HCT116 (cell line): ENCODE measurements around the gene SUPT3H.

Experiments used
- ATF3 ChIP-seq: IDR thresholded peaks from 2 replicates; pipeline ENCODE4 v1.6.1; 2012
- CBX3 ChIP-seq: IDR thresholded peaks from 2 replicates; pipeline ENCODE4 v1.6.1; 2012; ENCODE audit warnings: low read depth
- ELF1 ChIP-seq: IDR thresholded peaks from 2 replicates; pipeline ENCODE4 v1.6.1; 2012; ENCODE audit warnings: low read depth, borderline replicate concordance
- EZH2 ChIP-seq: fragments of 200-600 bp; sonication (generic); IDR thresholded peaks from 2 replicates; pipeline ENCODE4 v1.6.1; 2017; ENCODE audit warnings: antibody characterized with exemption, mixed run types
- POLR2A ChIP-seq: IDR thresholded peaks from 2 replicates; pipeline ENCODE4 v1.7.0; 2011; ENCODE audit warnings: borderline replicate concordance; ENCODE audit not compliant: insufficient read depth, insufficient read length; ENCODE audit errors: extremely low read depth
- POLR2AphosphoS5 ChIP-seq: IDR thresholded peaks from 2 replicates; pipeline ENCODE4 v1.6.1; 2011; ENCODE audit warnings: mild to moderate bottlenecking, low read depth, low read length, moderate library complexity
- RAD21 ChIP-seq: IDR thresholded peaks from 2 replicates; pipeline ENCODE4 v1.6.1; 2012; ENCODE audit warnings: low read depth, mild to moderate bottlenecking
- SIN3A ChIP-seq: IDR thresholded peaks from 2 replicates; pipeline ENCODE4 v1.6.1; 2012; ENCODE audit warnings: low read depth
- SP1 ChIP-seq: IDR thresholded peaks from 2 replicates; pipeline ENCODE4 v1.6.1; 2012; ENCODE audit warnings: low read depth
- SRF ChIP-seq: IDR thresholded peaks from 2 replicates; pipeline ENCODE4 v1.6.1; 2012; ENCODE audit warnings: low read depth
- YY1 ChIP-seq: IDR thresholded peaks from 2 replicates; pipeline ENCODE4 v1.6.1; 2011; ENCODE audit warnings: low read length, low read depth, moderate library complexity, mild to moderate bottlenecking; ENCODE audit not compliant: insufficient replicate concordance; ENCODE audit errors: extremely low read depth
- TF ChIP-seq, protein P1 (sequence below), 3 experiments: fragments of 200-600 bp in 1 of 3; sonication (generic) in 1 of 3; IDR thresholded peaks in 2 of 3; conservative IDR thresholded peaks in 1 of 3; 2 replicates each; pipeline ENCODE4 v1.5.1; 2012 to 2017; ENCODE audit warnings: low read depth in 2 of 3, low read length in 2 of 3, antibody characterized with exemption in 1 of 3, borderline replicate concordance in 1 of 3, control low read depth in 1 of 3, mild to moderate bottlenecking in 1 of 3, mixed read lengths in 1 of 3, mixed run types in 1 of 3, moderate library complexity in 1 of 3; ENCODE audit not compliant: insufficient read depth in 1 of 3
- TF ChIP-seq, protein P2 (sequence below): IDR thresholded peaks from 2 replicates; pipeline ENCODE4 v1.6.1; 2012

- TF ChIP-seq, protein P1, sequence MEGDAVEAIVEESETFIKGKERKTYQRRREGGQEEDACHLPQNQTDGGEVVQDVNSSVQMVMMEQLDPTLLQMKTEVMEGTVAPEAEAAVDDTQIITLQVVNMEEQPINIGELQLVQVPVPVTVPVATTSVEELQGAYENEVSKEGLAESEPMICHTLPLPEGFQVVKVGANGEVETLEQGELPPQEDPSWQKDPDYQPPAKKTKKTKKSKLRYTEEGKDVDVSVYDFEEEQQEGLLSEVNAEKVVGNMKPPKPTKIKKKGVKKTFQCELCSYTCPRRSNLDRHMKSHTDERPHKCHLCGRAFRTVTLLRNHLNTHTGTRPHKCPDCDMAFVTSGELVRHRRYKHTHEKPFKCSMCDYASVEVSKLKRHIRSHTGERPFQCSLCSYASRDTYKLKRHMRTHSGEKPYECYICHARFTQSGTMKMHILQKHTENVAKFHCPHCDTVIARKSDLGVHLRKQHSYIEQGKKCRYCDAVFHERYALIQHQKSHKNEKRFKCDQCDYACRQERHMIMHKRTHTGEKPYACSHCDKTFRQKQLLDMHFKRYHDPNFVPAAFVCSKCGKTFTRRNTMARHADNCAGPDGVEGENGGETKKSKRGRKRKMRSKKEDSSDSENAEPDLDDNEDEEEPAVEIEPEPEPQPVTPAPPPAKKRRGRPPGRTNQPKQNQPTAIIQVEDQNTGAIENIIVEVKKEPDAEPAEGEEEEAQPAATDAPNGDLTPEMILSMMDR (IDR thresholded peaks at IDR 0.05 in 2 of 3, conservative IDR thresholded peaks at IDR 0.05 in 1 of 3; ENCODE audit: borderline replicate concordance in 1 of 3, insufficient read depth in 1 of 3, low read depth in 2 of 3, low read length in 2 of 3): no peak
- TF ChIP-seq POLR2A (no peak), SIN3A (no peak), POLR2AphosphoS5 (no peak), YY1 (no peak), RAD21 (no peak), CBX3 (no peak), ATF3 (no peak), SRF (no peak), SP1 (no peak), EZH2 (no peak), ELF1 (no peak)
- TF ChIP-seq, protein P2, sequence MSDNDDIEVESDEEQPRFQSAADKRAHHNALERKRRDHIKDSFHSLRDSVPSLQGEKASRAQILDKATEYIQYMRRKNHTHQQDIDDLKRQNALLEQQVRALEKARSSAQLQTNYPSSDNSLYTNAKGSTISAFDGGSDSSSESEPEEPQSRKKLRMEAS: no peak
These were observed 296.1 kb downstream of the SUPT3H start for GRCh38 chr6:45081634-45082033.
